OCI-LY1 (cell line): Measurements from ENCODE around the gene DIAPH2.

ENCODE experiments used
- H2AFZ ChIP-seq: fragments of 200-600 bp; sonication (generic), shearing (Covaris generic); 2 replicates; pipeline ENCODE4 v1.6.0; 2014; ENCODE audit warnings: antibody characterized with exemption, mild to moderate bottlenecking, low read length
- H3F3A ChIP-seq: fragments of 200-600 bp; sonication (generic), shearing (Covaris generic); 2 replicates; pipeline ENCODE4 v1.6.0; 2014; ENCODE audit warnings: mild to moderate bottlenecking, antibody characterized with exemption, low read length, moderate library complexity; ENCODE audit not compliant: insufficient read depth
- H3K27ac ChIP-seq: fragments of 200-600 bp; sonication (generic); 2 replicates; pipeline ENCODE4 v1.5.1; 2014; ENCODE audit warnings: low read length, mixed run types, mild to moderate bottlenecking, low read depth; ENCODE audit not compliant: poor library complexity, severe bottlenecking
- H3K27me3 ChIP-seq: fragments of 200-600 bp; sonication (generic); 2 replicates; pipeline ENCODE4 v1.6.0; 2014; ENCODE audit warnings: antibody characterized with exemption, mild to moderate bottlenecking, low read length, moderate library complexity; ENCODE audit not compliant: insufficient read depth
- H3K36me3 ChIP-seq: fragments of 200-600 bp; sonication (generic); 2 replicates; pipeline ENCODE4 v1.6.1; 2014; ENCODE audit warnings: mild to moderate bottlenecking, antibody characterized with exemption, low read length, moderate library complexity, mixed read lengths; ENCODE audit not compliant: insufficient read depth
- H3K4me1 ChIP-seq: fragments of 200-600 bp; sonication (generic); 2 replicates; pipeline ENCODE4 v1.5.1; 2014; ENCODE audit warnings: mild to moderate bottlenecking, low read length, moderate library complexity; ENCODE audit not compliant: insufficient read depth, severe bottlenecking
- H3K4me2 ChIP-seq: fragments of 200-600 bp; sonication (generic), shearing (Covaris generic); 2 replicates; pipeline ENCODE4 v1.6.1; 2014; ENCODE audit warnings: low read length
- H3K4me3 ChIP-seq: fragments of 200-600 bp; sonication (generic); 2 replicates; pipeline ENCODE4 v1.5.1; 2014; ENCODE audit warnings: low read length, low read depth, mild to moderate bottlenecking, mixed read lengths; ENCODE audit not compliant: poor library complexity, severe bottlenecking
- H3K79me2 ChIP-seq: fragments of 200-600 bp; shearing (Covaris generic); 2 replicates; pipeline ENCODE4 v1.6.1; 2016; ENCODE audit warnings: mixed run types, low read length, mixed read lengths; ENCODE audit not compliant: insufficient read depth
- H3K9ac ChIP-seq: fragments of 200-600 bp; sonication (generic), shearing (Covaris generic); 2 replicates; pipeline ENCODE4 v1.6.1; 2014; ENCODE audit warnings: mild to moderate bottlenecking, low read length, mixed read lengths
- H3K9me2 ChIP-seq: fragments of 200-600 bp; sonication (generic), shearing (Covaris generic); 2 replicates; pipeline ENCODE4 v1.6.1; 2014; ENCODE audit warnings: low read depth, mild to moderate bottlenecking, low read length, mixed read lengths
- H3K9me3 ChIP-seq: fragments of 200-600 bp; shearing (Covaris generic); 2 replicates; pipeline ENCODE4 v1.6.1; 2014; ENCODE audit warnings: low read length, mixed read lengths
- H4K20me1 ChIP-seq: fragments of 200-600 bp; sonication (generic), shearing (Covaris generic); 2 replicates; pipeline ENCODE4 v1.6.0; 2016; ENCODE audit warnings: mild to moderate bottlenecking, low read length; ENCODE audit not compliant: insufficient read depth
- EZH2 ChIP-seq: fragments of 200-600 bp; sonication (generic), shearing (Covaris generic); IDR thresholded peaks from 2 replicates; pipeline ENCODE4 v1.8.0; 2017; ENCODE audit warnings: borderline replicate concordance, mixed run types, mild to moderate bottlenecking, antibody characterized with exemption, low read length, moderate library complexity, mixed read lengths
- TF ChIP-seq, protein P1 (sequence below): fragments of 200-600 bp; sonication (generic), shearing (Covaris generic); IDR thresholded peaks from 2 replicates; pipeline ENCODE4 v1.5.1; 2017; ENCODE audit warnings: mild to moderate bottlenecking, antibody characterized with exemption, low read length, moderate library complexity, mixed read lengths

Gene DIAPH2

DNA sequence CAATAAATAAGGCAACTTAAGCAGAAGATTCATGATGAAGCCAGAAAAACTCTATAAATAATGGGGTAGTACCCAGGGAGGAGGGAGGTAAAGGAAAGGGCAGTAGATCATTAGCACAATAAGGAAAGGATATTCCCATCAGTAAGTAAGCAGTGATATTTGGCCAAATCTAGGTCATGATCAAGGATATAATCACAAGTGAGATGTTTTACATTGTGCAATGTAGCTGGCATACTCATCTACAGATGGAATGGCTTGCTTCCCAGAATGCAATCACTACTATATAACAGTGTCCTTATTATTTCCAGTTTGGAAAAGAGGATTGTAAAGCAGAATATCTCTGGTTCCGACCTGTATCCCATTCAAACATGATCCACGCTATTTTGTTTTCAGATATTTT lies 682.5 kb downstream of the DIAPH2 start:
- Histone ChIP-seq H3K4me1 (no peaks in the 10 kb centered on the region), H3K4me3 (no peak overlapping the region), H3K27me3 (no peaks in the 10 kb centered on the region), H3K9me2 (no peaks in the 10 kb centered on the region), H4K20me1 (no peaks in the 10 kb centered on the region), H3K27ac (no peak overlapping the region), H3F3A (no peaks in the 10 kb centered on the region), H3K79me2 (no peaks in the 10 kb centered on the region), H3K4me2 (no peak overlapping the region), H2AFZ (no peak overlapping the region), H3K9me3 (no peaks in the 10 kb centered on the region), H3K36me3 (no peaks in the 10 kb centered on the region), H3K9ac (no peak overlapping the region)
- no peak for TF ChIP-seq EZH2
- TF ChIP-seq, protein P1, sequence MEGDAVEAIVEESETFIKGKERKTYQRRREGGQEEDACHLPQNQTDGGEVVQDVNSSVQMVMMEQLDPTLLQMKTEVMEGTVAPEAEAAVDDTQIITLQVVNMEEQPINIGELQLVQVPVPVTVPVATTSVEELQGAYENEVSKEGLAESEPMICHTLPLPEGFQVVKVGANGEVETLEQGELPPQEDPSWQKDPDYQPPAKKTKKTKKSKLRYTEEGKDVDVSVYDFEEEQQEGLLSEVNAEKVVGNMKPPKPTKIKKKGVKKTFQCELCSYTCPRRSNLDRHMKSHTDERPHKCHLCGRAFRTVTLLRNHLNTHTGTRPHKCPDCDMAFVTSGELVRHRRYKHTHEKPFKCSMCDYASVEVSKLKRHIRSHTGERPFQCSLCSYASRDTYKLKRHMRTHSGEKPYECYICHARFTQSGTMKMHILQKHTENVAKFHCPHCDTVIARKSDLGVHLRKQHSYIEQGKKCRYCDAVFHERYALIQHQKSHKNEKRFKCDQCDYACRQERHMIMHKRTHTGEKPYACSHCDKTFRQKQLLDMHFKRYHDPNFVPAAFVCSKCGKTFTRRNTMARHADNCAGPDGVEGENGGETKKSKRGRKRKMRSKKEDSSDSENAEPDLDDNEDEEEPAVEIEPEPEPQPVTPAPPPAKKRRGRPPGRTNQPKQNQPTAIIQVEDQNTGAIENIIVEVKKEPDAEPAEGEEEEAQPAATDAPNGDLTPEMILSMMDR: no peak

DNA sequence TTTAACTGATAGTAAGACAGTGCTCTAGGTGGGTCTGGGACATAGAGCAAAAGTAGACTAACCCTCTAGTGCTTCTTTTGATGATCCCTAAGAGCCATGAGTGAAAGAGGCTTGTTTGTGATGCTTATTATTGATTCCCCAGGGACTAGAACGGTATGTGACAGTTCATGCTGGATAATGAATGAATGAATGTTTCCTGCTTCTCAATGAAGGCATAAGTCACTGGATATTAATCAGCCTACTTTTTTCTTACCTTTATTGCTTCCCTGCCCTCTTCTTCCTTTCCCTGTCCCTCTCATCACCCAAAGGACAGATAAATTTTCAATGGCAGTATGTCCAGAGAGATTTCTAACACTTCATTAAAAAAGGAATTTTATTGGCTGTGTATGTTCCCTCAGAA lies 685.3 kb downstream of the DIAPH2 start:
- no peak for TF ChIP-seq EZH2
- TF ChIP-seq, protein P1: no peak
- Histone ChIP-seq H3K27ac (no peak overlapping the region), H3K9me2 (no peaks in the 10 kb centered on the region), H3K9me3 (no peaks in the 10 kb centered on the region), H3K36me3 (no peaks in the 10 kb centered on the region), H3K4me3 (no peak overlapping the region), H3K9ac (no peak overlapping the region), H2AFZ (no peak overlapping the region), H3F3A (no peaks in the 10 kb centered on the region), H3K27me3 (no peaks in the 10 kb centered on the region), H3K4me1 (peaks cover 9% of the 10 kb centered on the region), H3K79me2 (no peaks in the 10 kb centered on the region), H4K20me1 (no peaks in the 10 kb centered on the region), H3K4me2 (no peak overlapping the region)

DNA sequence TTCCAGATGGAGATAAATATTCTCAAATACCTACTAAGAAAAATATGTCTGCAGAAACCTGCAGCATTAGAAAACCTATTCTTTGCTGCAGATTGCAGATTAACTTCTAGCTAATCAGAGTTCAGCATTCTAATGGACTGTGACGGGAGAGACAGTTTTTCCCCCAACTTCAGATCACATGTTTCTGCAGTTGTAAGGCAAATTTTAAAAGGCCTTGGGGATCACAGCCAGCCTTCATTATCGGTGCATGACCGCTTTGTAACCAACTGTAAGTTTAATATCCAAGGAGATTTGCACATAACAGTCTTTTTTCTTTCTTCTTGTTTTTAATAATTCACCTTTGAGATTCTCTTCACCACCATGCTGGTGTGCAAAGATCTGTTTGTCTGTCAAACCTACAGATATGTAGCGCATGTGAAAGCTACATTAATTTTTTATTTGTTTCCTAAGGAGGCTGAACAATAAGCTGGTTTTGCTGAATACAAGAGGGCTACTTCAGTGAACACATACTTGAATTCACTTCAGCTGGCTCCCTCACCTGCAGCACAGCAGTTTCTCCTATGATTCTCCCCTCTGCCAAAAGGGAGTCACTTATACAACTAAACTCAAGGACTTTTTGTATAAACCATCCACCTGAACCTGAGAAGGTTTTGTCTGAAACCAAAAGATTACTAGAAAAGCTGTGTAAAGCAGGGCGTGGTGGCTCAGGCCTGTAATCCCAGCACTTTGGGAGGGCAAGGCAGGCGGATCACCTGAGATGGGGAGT lies 687.5 kb downstream of the DIAPH2 start:
- Histone ChIP-seq H3K9me3 (no peaks in the 10 kb centered on the region), H3K27ac (no peak overlapping the region), H3K9me2 (no peaks in the 10 kb centered on the region), H3F3A (no peaks in the 10 kb centered on the region), H3K4me2 (no peak overlapping the region), H2AFZ (no peak overlapping the region), H3K4me1 (peaks cover 9% of the 10 kb centered on the region), H3K36me3 (no peaks in the 10 kb centered on the region), H3K9ac (no peak overlapping the region), H4K20me1 (no peaks in the 10 kb centered on the region), H3K79me2 (no peaks in the 10 kb centered on the region), H3K27me3 (no peaks in the 10 kb centered on the region), H3K4me3 (no peak overlapping the region)
- TF ChIP-seq, protein P1: no peak
- TF ChIP-seq EZH2: no peak
